GM12878 (cell line): ENCODE data around the gene SPATC1L. TPM values are rescaled to one million over a fixed set of nuclear protein-coding genes. Genes with fewer than 3 reads are reported as not detected.

ENCODE experiments used
- ATAC-seq: fragments of 200-7000 bp; cut with Tn5 transposase; 3 replicates; pipeline ENCODE4 v1.9.1; 2020; ENCODE audit warnings: mild to moderate bottlenecking, moderate library complexity
- BruUV-seq: library from RNA; stranded (reverse); fragments of 400-500 nt; replicated peaks from 2 replicates; lab custom pipeline; 2021; lab: Mats Ljungman, UMichigan
- CTCF ChIA-PET: fragments of 300-600 bp; sonication (Branson Sonifier 250); formaldehyde crosslinking; extraction: SDS; loops from one replicate; lab custom pipeline; 2021; ENCODE audit warnings: inconsistent platforms; lab: Yijun Ruan, JAX
- POLR2A ChIA-PET: fragments of 350-600 bp; formaldehyde crosslinking; extraction: SDS; loops from one replicate; lab custom pipeline; 2021; ENCODE audit warnings: inconsistent platforms; lab: Charles Lee
- RAD21 ChIA-PET: fragments of 300-600 bp; sonication (Branson Sonifier 250); formaldehyde crosslinking; loops from one replicate; lab custom pipeline; 2023; ENCODE audit warnings: antibody characterized with exemption; ENCODE audit not compliant: unreplicated experiment; lab: Charles Lee
- SMC1A ChIA-PET: fragments of 300-600 bp; sonication (Branson Sonifier 250); formaldehyde crosslinking; loops from one replicate; lab custom pipeline; 2023; ENCODE audit not compliant: unreplicated experiment, uncharacterized antibody; lab: Charles Lee
- DNase-seq: peaks from one replicate; pipeline ENCODE4 v3.0.0-alpha.2; 2011; ENCODE audit warnings: low read depth, low spot score
- FAIRE-seq: peaks from 3 replicates; lab custom pipeline; 2011; peaks lifted over from hg19 to GRCh38; lab: Jason Lieb, UNC
- H2AFZ ChIP-seq: 2 replicates; pipeline ENCODE4 v1.6.0; 2011; ENCODE audit warnings: low read depth, low read length, control low read depth; ENCODE audit not compliant: control insufficient read depth
- H3K27ac ChIP-seq: 2 replicates; pipeline ENCODE4 v1.5.1; 2011; ENCODE audit warnings: control low read depth; ENCODE audit not compliant: control insufficient read depth, insufficient read depth
- H3K27me3 ChIP-seq, 2 experiments: replicated peaks in 1 of 2; 2 replicates each; pipeline versions ENCODE4 v1.6.0 to v1.6.1; 2011; ENCODE audit warnings: low read length in 1 of 2; ENCODE audit not compliant: control insufficient read depth in 2 of 2, insufficient read depth in 2 of 2
- H3K36me3 ChIP-seq, 2 experiments: 2 replicates each; pipeline ENCODE4 v1.5.1; 2011; ENCODE audit warnings: low read length in 1 of 2; ENCODE audit not compliant: control insufficient read depth in 2 of 2, insufficient read depth in 2 of 2
- H3K4me1 ChIP-seq: 2 replicates; pipeline ENCODE4 v1.6.1; 2011; ENCODE audit warnings: mild to moderate bottlenecking, low read length, moderate library complexity, mixed read lengths; ENCODE audit not compliant: control insufficient read depth, insufficient read depth
- H3K4me2 ChIP-seq: 2 replicates; pipeline ENCODE4 v1.6.0; 2011; ENCODE audit warnings: control low read depth; ENCODE audit not compliant: control insufficient read depth, insufficient read depth
- H3K4me3 ChIP-seq: fragments of 200-600 bp; sonication (generic); 2 replicates; pipeline ENCODE4 v1.5.1; 2016
- H3K79me2 ChIP-seq: 2 replicates; pipeline ENCODE4 v1.6.0; 2011; ENCODE audit warnings: low read length; ENCODE audit not compliant: control insufficient read depth, insufficient read depth
- H3K9ac ChIP-seq: 2 replicates; pipeline ENCODE4 v1.8.0; 2011; ENCODE audit warnings: low read length, control low read depth, mixed read lengths; ENCODE audit not compliant: control insufficient read depth, insufficient read depth
- H3K9me3 ChIP-seq: replicated peaks from 3 replicates; pipeline ENCODE4 v1.5.1; 2011; ENCODE audit warnings: mild to moderate bottlenecking, low read length; ENCODE audit not compliant: control insufficient read depth, insufficient read depth
- H4K20me1 ChIP-seq: 2 replicates; pipeline ENCODE4 v1.6.0; 2011; ENCODE audit not compliant: control insufficient read depth, insufficient read depth
- CREM ChIP-seq: IDR thresholded peaks from 2 replicates; pipeline ENCODE4 v1.6.1; 2014; ENCODE audit warnings: antibody characterized with exemption, low read depth
- ESRRA ChIP-seq: IDR thresholded peaks from 2 replicates; pipeline ENCODE4 v1.6.1; 2012; ENCODE audit warnings: mild to moderate bottlenecking, low read length, improper control_type of control experiment
- KLF5 ChIP-seq: fragments of 450-650 bp; IDR thresholded peaks from 2 replicates; pipeline ENCODE4 v1.6.1; 2014; ENCODE audit warnings: mild to moderate bottlenecking; ENCODE audit not compliant: partially characterized antibody
- NRF1 ChIP-seq: conservative IDR thresholded peaks from 2 replicates; pipeline ENCODE4 v1.6.1; 2011; ENCODE audit warnings: mild to moderate bottlenecking, low read depth, low read length, improper control_type of control experiment
- TBL1XR1 ChIP-seq: IDR thresholded peaks from 2 replicates; pipeline ENCODE4 v1.6.1; 2012; ENCODE audit warnings: low read depth, low read length, improper control_type of control experiment
- ZNF384 ChIP-seq: IDR thresholded peaks from 2 replicates; pipeline ENCODE4 v1.6.1; 2012; ENCODE audit warnings: low read depth, mild to moderate bottlenecking, low read length, improper control_type of control experiment, borderline replicate concordance
- ZNF622 ChIP-seq: fragments of 450-650 bp; IDR thresholded peaks from 2 replicates; pipeline ENCODE4 v1.6.1; 2017; ENCODE audit warnings: mild to moderate bottlenecking, inconsistent platforms
- WGBS: methylation state at CpG from one replicate; pipeline ENCODE4 v1.1.6; 2016; ENCODE audit warnings: low lambda C conversion rate; ENCODE audit not compliant: insufficient replicate concordance, insufficient coverage; ENCODE audit errors: missing lambda C conversion rate; 5-methylcytosine and 5-hydroxymethylcytosine counted together
- in situ Hi-C: fragments of 300-500 bp; cut with MboI; formaldehyde crosslinking; loops from 9 replicates; pipeline ENCODE4 v1.14.3; 2018; ENCODE audit warnings: mixed read lengths
- intact Hi-C: fragments of 100-400 bp; cut with micrococcal nuclease; formaldehyde crosslinking; loops from one replicate; pipeline ENCODE4 v1.14.2; 2022; ENCODE audit not compliant: unreplicated experiment
- polyA plus RNA-seq, 11 experiments: library from polyadenylated mRNA; depleted of rRNA in 4 of 11; unstranded in 6 of 11; stranded (reverse) in 5 of 11; fragments of >200 nt; fragmentation: Nextera tagmentation in 4 of 11; fragmentation: Illumina TruSeq in 1 of 11; extraction: Ambion mirVana in 4 of 11; extraction: Trizol in 1 of 11; gene quantifications; 1 replicate in 1 of 11; 2 replicates in 10 of 11; pipeline versions ENCODE4 v1.2.1 to v1.2.3, GENCODE V29; 2011 to 2016; ENCODE audit warnings: inconsistent platforms in 2 of 11, missing spikeins in 2 of 11, low read depth in 1 of 11
- total RNA-seq, 4 experiments: library from RNA; depleted of rRNA in 3 of 4; stranded (reverse); fragments of >200 nt in 3 of 4; fragmentation: Illumina TruSeq in 1 of 4; extraction: Trizol in 1 of 4; gene quantifications; 2 replicates each; pipeline versions ENCODE4 v1.2.1 to v1.2.3, GENCODE V29; 2013 to 2021
- TF ChIP-seq, protein P1 (sequence below): IDR thresholded peaks from 2 replicates; pipeline ENCODE4 v1.6.1; 2012; ENCODE audit warnings: improper control_type of control experiment, low read depth, low read length; ENCODE audit not compliant: insufficient replicate concordance
- TF ChIP-seq, protein P2 (sequence below): fragments of 450-650 bp; IDR thresholded peaks from 2 replicates; pipeline ENCODE4 v1.6.1; 2016; ENCODE audit warnings: mild to moderate bottlenecking
- TF ChIP-seq, protein P3 (sequence below): IDR thresholded peaks from 2 replicates; pipeline ENCODE4 v1.6.1; 2011; ENCODE audit warnings: mild to moderate bottlenecking, low read depth, low read length, moderate library complexity; ENCODE audit not compliant: insufficient replicate concordance
- TF ChIP-seq, protein P4 (sequence below): fragments of 450-650 bp; IDR thresholded peaks from 2 replicates; pipeline ENCODE4 v1.6.1; 2018; ENCODE audit warnings: borderline replicate concordance, mild to moderate bottlenecking; ENCODE audit not compliant: partially characterized antibody
- TF ChIP-seq, protein P5 (sequence below): fragments of 450-650 bp; IDR thresholded peaks from 2 replicates; pipeline ENCODE4 v1.6.1; 2017; ENCODE audit warnings: borderline replicate concordance

SPATC1L gene
- total and polyA plus RNA-seq, 10 of the 15 experiments (the other 5 are each of a cell fraction or from before 2014, with no cell fraction given): 1.4 to 16.0 (median 7.0) TPM; not detected in 2

DNA sequence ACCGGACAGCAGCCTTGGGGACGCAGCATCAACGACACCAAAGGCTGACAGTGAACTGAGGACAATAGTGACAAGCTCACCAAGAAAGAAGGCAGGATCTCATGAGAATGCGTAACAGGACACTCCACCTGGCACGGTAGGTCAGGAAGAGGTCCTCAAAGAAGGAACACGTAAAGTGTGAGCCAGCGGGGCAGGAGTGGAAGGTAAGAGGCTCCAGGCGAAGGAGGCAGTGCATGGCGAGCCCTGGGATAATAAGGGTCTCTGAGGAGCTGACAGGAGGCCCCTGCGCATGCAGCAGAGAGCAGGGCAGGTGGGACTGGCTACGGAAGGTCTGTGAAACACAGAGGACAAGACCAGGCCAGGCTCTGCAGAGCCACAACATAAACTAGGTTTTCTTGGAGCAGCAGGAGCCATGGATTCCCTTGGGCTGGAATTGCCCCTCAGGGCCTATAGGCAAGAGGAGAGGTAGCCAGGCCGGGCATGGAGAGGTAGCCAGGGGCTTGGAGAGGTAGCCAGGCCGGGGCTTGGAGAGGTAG is 36.1 kb upstream of the SPATC1L start:
- no peak for DNase-seq
- H3K9ac ChIP-seq: no peak overlapping the region
- TF ChIP-seq ZNF622 (no peak), CREM (no peak), ZNF384 (no peak), ESRRA (no peak), TBL1XR1 (no peak), KLF5 (no peak), NRF1 (no peak)
- TF ChIP-seq, protein P1, sequence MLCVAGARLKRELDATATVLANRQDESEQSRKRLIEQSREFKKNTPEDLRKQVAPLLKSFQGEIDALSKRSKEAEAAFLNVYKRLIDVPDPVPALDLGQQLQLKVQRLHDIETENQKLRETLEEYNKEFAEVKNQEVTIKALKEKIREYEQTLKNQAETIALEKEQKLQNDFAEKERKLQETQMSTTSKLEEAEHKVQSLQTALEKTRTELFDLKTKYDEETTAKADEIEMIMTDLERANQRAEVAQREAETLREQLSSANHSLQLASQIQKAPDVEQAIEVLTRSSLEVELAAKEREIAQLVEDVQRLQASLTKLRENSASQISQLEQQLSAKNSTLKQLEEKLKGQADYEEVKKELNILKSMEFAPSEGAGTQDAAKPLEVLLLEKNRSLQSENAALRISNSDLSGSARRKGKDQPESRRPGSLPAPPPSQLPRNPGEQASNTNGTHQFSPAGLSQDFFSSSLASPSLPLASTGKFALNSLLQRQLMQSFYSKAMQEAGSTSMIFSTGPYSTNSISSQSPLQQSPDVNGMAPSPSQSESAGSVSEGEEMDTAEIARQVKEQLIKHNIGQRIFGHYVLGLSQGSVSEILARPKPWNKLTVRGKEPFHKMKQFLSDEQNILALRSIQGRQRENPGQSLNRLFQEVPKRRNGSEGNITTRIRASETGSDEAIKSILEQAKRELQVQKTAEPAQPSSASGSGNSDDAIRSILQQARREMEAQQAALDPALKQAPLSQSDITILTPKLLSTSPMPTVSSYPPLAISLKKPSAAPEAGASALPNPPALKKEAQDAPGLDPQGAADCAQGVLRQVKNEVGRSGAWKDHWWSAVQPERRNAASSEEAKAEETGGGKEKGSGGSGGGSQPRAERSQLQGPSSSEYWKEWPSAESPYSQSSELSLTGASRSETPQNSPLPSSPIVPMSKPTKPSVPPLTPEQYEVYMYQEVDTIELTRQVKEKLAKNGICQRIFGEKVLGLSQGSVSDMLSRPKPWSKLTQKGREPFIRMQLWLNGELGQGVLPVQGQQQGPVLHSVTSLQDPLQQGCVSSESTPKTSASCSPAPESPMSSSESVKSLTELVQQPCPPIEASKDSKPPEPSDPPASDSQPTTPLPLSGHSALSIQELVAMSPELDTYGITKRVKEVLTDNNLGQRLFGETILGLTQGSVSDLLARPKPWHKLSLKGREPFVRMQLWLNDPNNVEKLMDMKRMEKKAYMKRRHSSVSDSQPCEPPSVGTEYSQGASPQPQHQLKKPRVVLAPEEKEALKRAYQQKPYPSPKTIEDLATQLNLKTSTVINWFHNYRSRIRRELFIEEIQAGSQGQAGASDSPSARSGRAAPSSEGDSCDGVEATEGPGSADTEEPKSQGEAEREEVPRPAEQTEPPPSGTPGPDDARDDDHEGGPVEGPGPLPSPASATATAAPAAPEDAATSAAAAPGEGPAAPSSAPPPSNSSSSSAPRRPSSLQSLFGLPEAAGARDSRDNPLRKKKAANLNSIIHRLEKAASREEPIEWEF: no peak
- TF ChIP-seq, protein P2, sequence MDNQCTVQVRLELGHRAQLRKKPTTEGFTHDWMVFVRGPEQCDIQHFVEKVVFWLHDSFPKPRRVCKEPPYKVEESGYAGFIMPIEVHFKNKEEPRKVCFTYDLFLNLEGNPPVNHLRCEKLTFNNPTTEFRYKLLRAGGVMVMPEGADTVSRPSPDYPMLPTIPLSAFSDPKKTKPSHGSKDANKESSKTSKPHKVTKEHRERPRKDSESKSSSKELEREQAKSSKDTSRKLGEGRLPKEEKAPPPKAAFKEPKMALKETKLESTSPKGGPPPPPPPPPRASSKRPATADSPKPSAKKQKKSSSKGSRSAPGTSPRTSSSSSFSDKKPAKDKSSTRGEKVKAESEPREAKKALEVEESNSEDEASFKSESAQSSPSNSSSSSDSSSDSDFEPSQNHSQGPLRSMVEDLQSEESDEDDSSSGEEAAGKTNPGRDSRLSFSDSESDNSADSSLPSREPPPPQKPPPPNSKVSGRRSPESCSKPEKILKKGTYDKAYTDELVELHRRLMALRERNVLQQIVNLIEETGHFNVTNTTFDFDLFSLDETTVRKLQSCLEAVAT: no peak
- TF ChIP-seq, protein P3, sequence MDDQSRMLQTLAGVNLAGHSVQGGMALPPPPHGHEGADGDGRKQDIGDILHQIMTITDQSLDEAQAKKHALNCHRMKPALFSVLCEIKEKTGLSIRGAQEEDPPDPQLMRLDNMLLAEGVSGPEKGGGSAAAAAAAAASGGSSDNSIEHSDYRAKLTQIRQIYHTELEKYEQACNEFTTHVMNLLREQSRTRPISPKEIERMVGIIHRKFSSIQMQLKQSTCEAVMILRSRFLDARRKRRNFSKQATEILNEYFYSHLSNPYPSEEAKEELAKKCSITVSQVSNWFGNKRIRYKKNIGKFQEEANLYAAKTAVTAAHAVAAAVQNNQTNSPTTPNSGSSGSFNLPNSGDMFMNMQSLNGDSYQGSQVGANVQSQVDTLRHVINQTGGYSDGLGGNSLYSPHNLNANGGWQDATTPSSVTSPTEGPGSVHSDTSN: no peak
- TF ChIP-seq, protein P4, sequence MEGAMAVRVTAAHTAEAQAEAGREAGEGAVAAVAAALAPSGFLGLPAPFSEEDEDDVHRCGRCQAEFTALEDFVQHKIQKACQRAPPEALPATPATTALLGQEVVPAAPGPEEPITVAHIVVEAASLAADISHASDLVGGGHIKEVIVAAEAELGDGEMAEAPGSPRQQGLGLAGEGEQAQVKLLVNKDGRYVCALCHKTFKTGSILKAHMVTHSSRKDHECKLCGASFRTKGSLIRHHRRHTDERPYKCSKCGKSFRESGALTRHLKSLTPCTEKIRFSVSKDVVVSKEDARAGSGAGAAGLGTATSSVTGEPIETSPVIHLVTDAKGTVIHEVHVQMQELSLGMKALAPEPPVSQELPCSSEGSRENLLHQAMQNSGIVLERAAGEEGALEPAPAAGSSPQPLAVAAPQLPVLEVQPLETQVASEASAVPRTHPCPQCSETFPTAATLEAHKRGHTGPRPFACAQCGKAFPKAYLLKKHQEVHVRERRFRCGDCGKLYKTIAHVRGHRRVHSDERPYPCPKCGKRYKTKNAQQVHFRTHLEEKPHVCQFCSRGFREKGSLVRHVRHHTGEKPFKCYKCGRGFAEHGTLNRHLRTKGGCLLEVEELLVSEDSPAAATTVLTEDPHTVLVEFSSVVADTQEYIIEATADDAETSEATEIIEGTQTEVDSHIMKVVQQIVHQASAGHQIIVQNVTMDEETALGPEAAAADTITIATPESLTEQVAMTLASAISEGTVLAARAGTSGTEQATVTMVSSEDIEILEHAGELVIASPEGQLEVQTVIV: no peak
- TF ChIP-seq, protein P5, sequence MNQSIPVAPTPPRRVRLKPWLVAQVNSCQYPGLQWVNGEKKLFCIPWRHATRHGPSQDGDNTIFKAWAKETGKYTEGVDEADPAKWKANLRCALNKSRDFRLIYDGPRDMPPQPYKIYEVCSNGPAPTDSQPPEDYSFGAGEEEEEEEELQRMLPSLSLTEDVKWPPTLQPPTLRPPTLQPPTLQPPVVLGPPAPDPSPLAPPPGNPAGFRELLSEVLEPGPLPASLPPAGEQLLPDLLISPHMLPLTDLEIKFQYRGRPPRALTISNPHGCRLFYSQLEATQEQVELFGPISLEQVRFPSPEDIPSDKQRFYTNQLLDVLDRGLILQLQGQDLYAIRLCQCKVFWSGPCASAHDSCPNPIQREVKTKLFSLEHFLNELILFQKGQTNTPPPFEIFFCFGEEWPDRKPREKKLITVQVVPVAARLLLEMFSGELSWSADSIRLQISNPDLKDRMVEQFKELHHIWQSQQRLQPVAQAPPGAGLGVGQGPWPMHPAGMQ: no peak

More for the DNA sequence above, 36.1 kb upstream of the SPATC1L start:
- H3K4me1 ChIP-seq: peaks cover 5% of the 10 kb centered on the region; the same call in 1 of the 2 replicates
- H3K4me2 ChIP-seq: no peak overlapping the region
- CTCF ChIA-PET: no interaction called here
- ATAC-seq: no peak
- no peak overlapping the region for H3K27ac ChIP-seq
- H3K4me3 ChIP-seq: no peak overlapping the region
- H3K27me3 ChIP-seq: no peaks in the 10 kb centered on the region
- 76% methylated on average over 13 of the region's 13 CpGs for WGBS
- SMC1A ChIA-PET: no interaction called here
- peaks cover 6 to 8% of the 10 kb centered on the region in 2 experiments; a peak in 3 of 4 replicates for H3K36me3 ChIP-seq
- no peak overlapping the region for H2AFZ ChIP-seq
- H3K79me2 ChIP-seq: peaks cover 6% of the 10 kb centered on the region
- no TSS peak for BruUV-seq
- POLR2A ChIA-PET: no interaction called here
- H4K20me1 ChIP-seq: no peaks in the 10 kb centered on the region
- in situ Hi-C loops: no loop called here
- intact Hi-C loops: no loop called here
- no peaks in the 10 kb centered on the region for H3K9me3 ChIP-seq
- no peak for FAIRE-seq
- RAD21 ChIA-PET: no interaction called here
